HuH-7 (cell line): ENCODE measurements around the gene NACA2.
"Not testable (repeated sequence)": the region's sequence is repeated elsewhere in the genome, so short reads cannot be mapped to it uniquely, and the experiment has no call there.

Source experiments
- DNase-seq: peaks from one replicate; pipeline ENCODE4 v3.0.0; 2011; ENCODE audit warnings: low spot score

Gene NACA2

GRCh38 chr17:61575983-61576382, 15.0 kb downstream of the NACA2 start:
- no peak for DNase-seq

GRCh38 chr17:61575352-61575975, 15.6 kb downstream of the NACA2 start:
- DNase-seq = no peak

GRCh38 chr17:61574542-61575351, 16.3 kb downstream of the NACA2 start:
- peak; percentile 55 for DNase-seq

- not testable (repeated sequence) for DNase-seq
Measured at GRCh38 chr17:61572547-61572946, 18.5 kb downstream of the NACA2 start.

- no peak for DNase-seq
Measured at GRCh38 chr17:61571624-61572023, 19.4 kb downstream of the NACA2 start.

GRCh38 chr17:61570118-61570517, 20.9 kb downstream of the NACA2 start:
- DNase-seq = no peak

GRCh38 chr17:61569525-61569924, 21.5 kb downstream of the NACA2 start:
- DNase-seq = not testable (repeated sequence)

- DNase-seq = peak; percentile 54
Measured at GRCh38 chr17:61568219-61569072, 22.6 kb downstream of the NACA2 start.

- DNase-seq = no peak
Measured at GRCh38 chr17:61567045-61567802, 23.8 kb downstream of the NACA2 start.

- not testable (repeated sequence) for DNase-seq
Measured at GRCh38 chr17:61566448-61566847, 24.6 kb downstream of the NACA2 start.

- DNase-seq = not testable (repeated sequence)
Measured at GRCh38 chr17:61565850-61566249, 25.2 kb downstream of the NACA2 start.

- no peak for DNase-seq
Measured at GRCh38 chr17:61565213-61565612, 25.8 kb downstream of the NACA2 start.

GRCh38 chr17:61562287-61562686, 28.7 kb downstream of the NACA2 start:
- no peak for DNase-seq

GRCh38 chr17:61561354-61561753, 29.7 kb downstream of the NACA2 start:
- DNase-seq = no peak

GRCh38 chr17:61560071-61560470, 30.9 kb downstream of the NACA2 start:
- DNase-seq = no peak

GRCh38 chr17:61556224-61557188, 34.5 kb downstream of the NACA2 start:
- no peak for DNase-seq

- no peak for DNase-seq
Measured at GRCh38 chr17:61555127-61555566, 35.9 kb downstream of the NACA2 start.

GRCh38 chr17:61554209-61554608, 36.8 kb downstream of the NACA2 start:
- DNase-seq = no peak

GRCh38 chr17:61552560-61552959, 38.5 kb downstream of the NACA2 start:
- DNase-seq = not testable (repeated sequence)

GRCh38 chr17:61551255-61551742, 39.7 kb downstream of the NACA2 start:
- DNase-seq = peak; percentile 46
